GM21717 (cell line): ENCODE data around the gene CNTN4.

Experiments used
- ATAC-seq: cut with Tn5 transposase; IDR thresholded peaks from one replicate; pipeline ENCODE4 v1.9.1; 2021; ENCODE audit warnings: mild to moderate bottlenecking, moderate library complexity; ENCODE audit not compliant: unreplicated experiment

The CNTN4 gene

DNA sequence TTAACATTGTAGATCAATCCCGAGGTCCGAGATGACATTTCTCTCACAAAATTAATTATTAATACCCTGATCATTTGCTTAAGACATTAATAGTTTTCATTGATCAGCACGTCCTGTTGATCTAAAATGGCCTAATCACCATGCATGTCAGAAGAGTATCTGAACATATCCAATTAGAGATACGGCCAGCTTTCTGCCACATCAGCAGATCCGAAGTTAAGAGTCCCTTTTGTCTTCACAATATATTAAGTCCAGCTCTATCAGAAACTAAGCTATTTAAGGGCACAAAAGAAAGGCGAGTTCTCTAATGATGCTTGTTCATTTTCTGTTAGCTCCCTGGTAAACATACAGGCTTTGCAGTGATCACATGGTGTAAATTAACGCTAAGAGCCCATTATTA lies 470.3 kb downstream of the CNTN4 start:
- ATAC-seq = no peak

DNA sequence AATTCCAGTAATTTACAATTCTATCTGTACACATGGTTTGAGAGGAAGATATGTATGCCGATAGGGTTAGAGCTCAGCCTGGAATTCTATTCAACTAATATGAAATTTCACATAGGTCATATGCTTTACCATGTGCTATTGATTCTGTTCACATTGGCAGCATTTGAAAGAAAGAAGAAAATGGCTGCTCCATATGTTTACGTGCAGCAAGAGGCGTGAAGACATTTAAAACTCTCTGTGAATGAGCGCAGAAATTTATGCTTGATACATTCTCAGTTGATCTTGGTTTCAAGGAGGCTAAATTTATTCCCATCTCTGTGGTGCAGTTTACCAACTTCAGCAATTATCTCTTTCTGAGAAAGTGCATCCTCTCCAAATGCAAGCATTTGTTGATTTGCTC lies 478.9 kb downstream of the CNTN4 start:
- no peak for ATAC-seq

DNA sequence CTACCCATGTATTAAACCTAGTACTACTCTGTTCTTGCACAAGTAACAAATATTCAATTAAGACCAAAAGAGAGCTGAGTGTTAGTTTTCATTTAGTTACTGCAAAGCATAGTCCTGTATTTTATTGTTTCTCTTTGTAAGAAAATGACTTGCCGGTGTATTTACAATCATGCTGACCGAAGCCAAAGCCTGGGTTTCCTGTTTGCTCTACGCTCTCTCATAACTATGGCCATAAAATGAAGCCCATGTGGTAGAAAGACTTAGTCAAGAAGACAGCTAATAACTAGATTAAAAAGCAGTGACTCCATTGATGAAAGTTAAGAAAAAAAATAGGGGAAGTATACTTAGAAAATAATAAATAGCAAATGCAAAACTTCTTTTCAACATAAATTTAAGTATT lies 479.9 kb downstream of the CNTN4 start:
- ATAC-seq = no peak

DNA sequence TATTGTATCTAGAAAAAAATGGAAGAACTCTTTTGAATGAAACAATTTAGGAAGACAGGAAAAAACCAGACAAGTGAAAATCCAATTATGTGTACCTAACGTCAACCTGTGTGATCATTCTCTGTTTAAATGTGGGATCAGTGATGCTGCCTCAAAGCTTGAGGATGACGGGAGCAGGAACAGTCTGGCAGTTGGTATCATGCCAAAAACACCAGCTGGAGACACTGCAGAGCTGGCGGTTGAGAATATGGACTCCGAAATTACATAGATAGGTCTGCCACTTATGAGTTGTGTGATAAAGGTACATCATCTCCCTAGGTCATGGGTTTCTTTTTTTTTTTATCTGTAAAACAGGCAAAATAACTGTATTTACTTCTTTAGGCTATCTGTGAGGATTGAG lies 480.5 kb downstream of the CNTN4 start:
- ATAC-seq = no peak

DNA sequence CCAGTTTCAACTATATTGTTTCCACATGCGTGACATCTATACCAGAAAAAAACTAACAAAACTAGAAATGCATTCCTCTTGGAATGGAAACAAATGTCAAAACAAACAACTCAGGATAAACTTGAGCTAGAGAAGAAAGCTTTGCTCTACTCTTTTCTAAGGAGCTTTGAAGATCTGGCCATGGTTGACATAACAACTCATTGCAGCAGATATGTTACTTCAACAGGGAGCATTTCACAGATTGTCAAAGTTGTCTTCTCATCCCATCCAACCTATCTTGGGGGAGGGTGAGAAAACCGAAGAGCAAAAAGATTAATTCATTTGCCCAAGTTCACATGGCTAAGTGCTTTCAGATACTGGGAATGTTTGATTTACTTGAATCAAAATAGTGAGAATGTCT lies 484.4 kb downstream of the CNTN4 start:
- ATAC-seq = no peak

DNA sequence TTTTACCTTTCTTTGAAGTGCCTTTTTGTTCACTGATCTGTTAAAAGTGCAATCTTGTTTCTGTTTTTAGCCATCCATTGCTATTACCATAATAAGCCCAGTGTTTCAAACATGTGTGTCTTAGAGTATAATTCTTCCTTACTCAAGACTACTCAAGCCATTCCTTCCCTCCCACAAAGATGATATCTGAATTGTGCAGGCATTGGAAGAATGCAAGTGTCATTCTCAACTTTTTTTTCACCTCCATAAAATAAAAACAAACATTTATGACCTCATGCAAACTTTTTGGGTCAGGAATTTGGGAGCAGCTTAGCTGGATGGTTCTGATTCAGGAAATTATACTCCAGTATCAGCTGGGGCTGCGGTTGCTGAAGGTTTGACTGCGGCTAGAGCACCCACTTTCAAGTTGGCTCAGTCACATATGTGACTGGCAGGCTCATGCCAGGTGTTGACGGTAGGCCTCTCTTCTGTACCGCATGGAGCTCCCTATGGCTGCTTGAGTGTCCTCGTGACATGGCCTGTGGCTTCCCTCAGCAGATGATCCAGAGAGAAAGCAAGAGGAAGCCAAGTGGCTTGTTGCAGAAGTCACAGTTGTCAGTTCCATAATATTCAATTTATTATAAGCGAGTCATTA lies 490.8 kb downstream of the CNTN4 start:
- ATAC-seq = no peak

DNA sequence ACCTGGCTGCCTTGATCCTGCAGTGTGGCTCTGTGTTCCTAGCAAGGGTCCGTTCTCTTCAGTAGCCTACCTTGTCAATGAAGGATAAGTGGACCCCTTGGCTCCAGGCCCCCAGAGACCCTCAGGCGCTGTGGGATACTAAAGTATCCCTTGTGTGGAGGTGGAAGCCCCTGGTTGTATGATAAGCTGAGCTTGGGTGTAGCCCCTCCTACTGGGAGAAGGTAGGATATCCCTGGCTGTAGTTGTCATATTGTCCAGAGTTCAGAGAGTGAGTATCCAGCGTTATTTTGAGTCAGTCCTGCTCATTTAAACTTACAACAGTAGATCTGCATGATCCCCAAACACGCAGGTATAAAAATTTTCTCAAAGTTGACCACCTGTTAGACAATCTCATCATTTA lies 496.8 kb downstream of the CNTN4 start:
- ATAC-seq = no peak

DNA sequence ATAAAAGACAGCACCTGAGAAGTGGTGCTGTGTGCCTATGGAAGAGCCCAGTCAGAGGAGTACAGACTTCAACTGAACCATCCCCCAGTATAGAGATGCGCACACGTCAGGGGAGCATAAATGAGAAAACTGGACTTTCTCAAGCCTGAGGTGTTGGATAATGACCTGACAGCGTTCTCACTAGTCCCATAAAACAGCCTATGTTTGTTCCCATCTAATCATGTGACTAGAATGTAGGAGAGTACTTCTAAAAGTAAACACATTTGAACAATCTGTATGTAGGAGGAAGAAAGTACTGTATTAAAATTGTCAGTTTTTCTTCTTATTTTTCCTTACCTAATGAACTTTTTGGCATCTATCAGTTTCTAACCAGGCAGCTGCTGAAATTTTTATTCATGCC lies 498.9 kb downstream of the CNTN4 start:
- ATAC-seq = no peak

DNA sequence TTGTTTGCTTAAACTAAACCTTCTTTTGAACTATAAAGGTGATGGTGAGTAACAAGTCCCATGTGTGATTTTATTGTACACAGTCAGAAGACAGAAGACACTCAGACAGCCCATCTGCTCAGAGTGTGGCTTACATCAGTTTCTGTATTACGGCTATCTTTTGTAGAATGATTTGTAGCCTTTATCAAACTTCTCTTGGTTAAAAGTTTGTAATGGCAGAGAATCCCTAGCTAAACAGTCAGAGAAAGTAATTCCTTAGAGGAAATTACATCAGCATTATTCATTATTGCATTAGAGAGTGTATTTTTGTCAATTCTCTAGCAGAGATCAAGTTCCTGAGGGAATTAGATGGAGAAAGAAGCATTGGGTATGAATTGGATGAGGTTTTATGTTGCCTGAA lies 500.8 kb downstream of the CNTN4 start:
- no peak for ATAC-seq

DNA sequence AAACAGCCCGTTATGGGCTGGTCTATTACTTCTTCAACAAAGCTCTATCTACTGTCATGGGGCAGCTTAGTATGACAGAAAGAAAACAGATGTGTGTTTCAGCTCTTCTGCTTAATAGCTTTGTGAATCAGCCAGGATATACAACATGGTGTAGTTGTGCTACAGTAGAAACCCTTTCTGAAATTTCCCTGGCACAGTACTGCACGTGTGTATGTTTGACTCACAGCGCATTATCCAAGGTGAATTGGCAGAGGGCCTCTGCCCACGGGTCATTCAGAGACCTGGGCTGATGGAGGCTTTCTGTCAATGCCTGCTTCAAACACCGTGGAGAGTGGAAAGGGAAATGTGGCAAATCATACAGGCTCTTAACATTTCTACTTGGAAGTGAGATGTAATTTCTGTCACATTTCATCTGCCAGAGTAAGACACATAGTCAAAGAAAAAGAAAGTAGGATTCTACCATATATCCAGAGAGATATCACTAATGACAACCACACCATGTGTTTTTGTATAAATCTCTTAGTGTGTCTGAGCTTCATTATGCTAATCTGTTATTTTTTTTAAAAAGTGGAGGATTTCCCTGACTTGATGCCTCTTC lies 505.1 kb downstream of the CNTN4 start:
- ATAC-seq = no peak

DNA sequence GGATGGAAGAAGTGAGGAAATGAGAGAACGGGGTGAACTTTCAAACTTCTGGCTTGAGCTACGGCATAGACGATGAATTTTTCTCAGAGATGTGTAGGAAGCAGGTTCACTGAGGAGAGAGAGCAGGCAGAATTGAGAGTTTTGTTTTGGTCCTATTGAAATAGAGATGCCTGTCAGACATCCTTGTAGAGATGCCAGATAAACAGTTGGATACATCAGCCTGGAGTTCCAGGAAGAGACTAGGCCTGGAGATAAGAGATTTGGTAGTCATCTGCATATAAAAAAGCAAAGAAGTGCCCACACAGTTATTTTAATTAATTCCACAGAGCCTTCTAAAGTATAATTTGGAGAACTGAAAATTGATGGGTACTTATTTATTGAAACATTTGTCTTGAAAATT lies 515.9 kb downstream of the CNTN4 start:
- ATAC-seq = no peak

DNA sequence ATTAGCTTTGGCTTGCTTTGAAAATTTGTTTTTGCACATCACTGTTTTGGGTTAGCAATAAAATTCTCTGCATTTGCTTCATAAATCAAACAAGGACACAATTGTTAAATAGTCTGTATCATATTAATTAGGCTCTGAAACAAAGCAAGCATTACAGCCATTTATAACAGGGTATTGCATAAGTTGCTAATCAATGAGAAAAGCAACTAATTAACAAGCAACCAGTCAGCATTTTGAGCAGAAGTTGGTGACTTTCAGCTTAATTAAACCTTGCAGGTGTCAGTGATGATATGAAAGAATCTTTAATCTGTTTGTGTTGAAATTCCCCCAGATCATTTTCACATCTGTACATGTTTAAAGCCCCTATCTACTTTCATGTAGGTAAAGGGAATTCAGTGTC lies 516.4 kb downstream of the CNTN4 start:
- no peak for ATAC-seq

DNA sequence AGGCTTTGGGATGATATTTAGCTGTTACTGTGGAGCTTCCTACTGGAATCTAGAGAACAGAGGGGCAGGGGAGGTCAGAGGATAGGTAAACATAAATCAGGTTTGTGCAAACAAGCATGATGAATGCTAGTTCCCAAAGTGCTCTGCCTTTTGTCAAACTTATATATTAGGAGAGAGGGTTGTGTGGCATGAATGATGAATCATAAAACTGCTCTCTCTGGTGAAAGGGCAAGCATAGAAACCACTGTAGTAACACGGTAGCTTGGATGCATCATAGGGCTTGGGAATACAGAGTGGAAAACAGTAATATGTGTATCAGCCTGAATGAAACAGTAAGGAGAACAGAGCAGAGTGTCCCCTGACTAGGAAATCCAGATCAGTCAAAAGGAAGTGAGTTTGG lies 524.8 kb downstream of the CNTN4 start:
- ATAC-seq = no peak

DNA sequence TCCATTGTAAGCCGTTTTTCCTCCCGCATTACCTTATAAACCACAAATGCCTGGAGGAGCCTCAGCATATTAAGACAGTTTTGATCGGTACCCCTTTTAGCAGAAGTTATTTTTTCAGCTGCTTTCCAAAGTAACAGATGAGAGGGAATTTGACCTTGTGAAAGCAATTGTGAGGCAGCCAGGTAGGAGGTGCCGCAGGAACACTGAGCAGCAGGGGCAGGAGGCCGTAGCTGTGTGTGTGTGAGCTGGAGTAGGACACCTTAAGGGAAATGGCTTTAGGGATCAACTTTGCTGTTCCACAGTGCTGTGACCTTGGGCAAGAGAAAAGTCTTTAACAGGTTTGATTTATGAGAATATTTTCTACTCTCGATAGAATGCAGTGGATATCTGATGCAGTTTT lies 529.5 kb downstream of the CNTN4 start:
- no peak for ATAC-seq

DNA sequence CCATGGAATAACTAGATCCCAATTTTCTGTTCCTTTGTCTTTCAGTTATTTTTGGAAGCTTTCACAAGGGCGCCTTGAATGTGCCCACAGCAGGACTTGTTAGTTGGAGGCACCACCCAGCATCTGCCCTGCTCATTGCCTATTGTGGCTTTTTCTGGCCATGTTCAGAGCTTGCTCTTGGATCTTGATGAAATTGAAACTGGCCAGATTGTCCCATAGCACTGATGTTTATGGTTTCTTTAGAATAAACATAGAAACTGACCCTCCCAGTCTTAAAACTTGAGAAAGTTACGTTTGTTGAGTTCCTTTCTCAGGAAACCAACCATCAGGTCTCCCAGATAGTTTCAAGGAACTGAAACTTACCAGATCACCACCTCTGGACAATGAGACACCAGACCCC lies 536.8 kb downstream of the CNTN4 start:
- ATAC-seq = no peak

DNA sequence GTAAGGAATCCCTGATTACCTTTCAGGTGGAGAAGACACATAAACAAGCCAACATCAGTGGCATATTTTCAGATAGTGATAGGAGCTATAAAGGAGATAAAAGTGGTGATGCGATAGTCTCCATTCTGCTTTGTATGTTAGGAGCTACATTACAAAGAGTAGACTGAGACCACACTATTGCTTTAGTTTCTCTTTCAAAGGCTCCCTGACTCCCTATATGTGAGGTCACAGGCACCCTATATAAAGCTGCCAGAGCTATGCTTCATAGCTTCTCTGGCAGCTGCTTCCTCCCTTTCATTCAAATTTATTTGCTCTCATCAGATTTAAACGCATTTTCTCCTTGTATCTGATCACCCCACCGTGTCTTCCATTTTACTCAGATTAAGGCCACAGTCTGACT lies 544.9 kb downstream of the CNTN4 start:
- ATAC-seq = no peak

DNA sequence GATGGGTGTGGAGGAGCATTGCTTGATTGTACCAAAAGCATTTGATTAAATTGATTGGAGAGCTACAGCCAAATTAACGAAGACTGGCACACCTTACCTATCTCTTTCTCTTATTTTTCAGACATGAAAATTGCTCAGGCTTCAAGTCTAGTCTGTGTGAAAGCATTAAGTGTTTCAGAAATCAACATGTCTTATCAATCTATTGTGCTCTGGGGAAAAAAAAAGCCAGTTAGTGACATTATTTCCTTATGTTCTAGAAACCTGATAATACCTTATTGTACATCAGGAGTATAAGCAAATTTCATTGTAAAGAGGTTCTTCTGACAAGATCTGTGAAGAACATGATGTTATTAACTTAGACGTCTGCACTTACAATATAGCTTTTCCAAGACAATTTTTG lies 546.3 kb downstream of the CNTN4 start:
- ATAC-seq = no peak

DNA sequence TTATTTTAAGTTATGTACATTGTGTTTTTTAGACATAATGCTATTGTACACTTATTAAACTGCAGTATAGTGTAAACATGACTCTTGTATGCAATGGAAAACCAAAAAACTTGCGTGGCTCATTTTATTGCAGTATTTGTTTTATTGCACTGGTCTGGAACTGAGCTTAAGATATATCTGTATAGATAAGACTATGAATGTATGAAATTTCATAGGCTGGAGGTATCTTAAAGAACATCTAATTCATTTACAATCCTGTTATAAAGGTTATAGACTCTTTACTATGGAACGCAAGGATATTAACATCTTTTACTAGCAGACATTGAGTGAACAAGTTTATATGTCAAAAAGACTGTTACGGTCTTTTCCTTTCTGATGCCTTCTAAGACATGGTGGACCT lies 552.1 kb downstream of the CNTN4 start:
- ATAC-seq = no peak

DNA sequence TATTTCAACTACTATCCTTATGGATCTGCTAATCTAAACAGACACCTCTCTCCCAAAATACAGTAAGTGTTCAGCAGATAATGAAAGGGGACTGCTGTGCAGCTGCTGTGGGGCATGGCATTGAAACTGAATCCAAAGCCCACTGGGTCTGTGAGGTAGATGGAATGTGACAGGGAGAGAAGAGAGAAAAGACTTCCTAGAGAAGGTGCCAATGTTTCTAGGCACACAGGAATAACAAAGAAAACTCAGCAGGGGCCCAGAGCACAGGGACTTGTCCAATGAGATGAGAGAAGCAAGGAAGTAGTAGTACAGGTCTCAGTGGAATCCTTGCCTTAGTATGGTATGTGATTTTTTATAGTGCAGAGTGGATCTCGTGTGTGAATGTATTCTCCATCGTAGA lies 553.7 kb downstream of the CNTN4 start:
- ATAC-seq = no peak

DNA sequence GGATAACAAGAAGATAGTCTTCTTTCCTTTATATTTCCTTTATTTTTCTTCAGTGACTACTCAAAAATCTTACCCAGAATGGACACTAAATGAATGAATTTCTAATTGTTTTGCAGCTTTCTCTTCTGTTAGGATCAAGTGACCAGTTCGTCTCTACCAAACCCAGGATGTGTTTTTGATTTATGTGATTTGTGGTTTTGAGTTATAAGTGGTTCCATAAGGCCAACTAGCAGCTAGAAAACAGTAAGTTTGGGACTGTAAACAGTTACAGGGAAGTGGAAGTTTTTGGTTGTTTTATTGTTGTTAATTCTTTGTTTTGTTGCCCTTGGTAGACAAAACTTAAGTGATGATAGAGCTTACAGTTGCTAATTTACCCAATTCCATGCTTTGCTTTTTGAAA lies 555.0 kb downstream of the CNTN4 start:
- ATAC-seq = no peak

DNA sequence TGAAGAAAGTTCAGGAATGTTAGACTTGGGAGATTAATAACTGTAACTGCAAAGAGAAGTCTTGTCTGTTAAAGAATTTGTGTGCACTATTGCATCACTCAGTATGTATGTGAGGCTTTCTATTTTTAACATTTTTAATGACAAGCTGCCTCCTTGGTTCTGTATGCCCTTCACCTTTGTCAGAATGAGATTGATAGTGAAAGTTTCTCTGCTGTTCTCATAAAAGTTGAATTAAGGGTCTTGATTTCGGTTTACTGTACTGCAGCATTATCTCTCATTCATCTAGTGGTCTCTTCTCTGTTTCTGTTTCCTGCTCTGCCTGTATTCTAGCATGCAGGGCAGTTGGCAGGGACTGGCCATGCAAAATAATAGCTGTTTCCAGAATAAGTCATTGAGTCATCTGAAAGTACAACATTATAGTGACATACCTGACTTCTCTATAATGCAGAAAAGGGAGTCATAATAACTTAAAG lies 556.6 kb downstream of the CNTN4 start:
- no peak for ATAC-seq

DNA sequence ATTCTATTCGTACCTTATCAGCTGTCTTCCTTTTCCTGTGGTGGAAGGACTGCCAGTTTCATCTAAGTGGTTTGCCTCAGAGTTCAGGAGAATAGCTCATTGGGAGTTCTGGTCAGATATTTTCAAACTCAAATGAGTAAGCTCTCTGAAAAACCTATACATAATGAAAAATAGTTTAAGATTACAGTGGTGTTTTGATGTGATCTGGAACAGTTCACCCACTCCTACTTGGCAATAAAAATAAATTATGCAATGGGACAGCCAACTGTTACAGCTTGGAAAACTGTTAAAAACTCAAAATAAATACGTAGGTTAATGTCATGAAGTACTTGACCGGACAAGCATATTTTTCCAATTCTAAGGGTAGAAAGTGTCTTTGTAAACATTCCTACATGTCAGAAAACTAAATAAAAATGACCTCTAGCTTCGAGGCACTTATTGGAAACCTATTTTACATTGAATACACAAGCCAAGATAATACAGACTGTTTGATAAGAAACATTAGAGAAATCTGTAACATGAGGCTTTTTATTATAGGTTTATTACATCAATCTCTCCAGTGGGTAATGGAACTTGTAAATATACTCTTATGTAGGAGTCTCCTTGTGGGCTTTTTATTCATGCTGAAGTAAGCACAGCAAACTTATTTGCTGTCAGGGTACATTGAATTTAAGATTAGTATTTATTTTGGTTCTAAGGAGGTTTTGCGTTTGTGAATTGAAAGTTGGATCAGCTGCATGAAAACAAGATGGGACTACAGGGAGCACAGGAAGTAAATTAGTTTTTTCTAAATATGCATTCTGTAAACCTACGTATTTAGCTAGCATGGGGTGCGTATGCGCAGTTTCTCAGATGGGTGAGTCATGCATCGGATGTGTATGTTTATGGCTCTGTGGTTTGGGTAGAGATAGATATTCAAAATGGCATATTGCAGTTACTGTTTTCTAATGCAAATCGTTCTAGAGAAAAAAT lies 558.4 kb downstream of the CNTN4 start:
- no peak for ATAC-seq
